WI38 (cell line): ENCODE measurements around the gene SH3TC1.

Experiments
- H3K4me3 ChIP-seq: 2 replicates; pipeline ENCODE4 v1.5.1; 2011; ENCODE audit warnings: low read depth, mild to moderate bottlenecking, control low read depth, low read length
- TF ChIP-seq, protein P1 (sequence below): IDR thresholded peaks from 2 replicates; pipeline ENCODE4 v1.5.1; 2012; ENCODE audit warnings: low read depth, mild to moderate bottlenecking, control low read depth, low read length

Gene SH3TC1

DNA sequence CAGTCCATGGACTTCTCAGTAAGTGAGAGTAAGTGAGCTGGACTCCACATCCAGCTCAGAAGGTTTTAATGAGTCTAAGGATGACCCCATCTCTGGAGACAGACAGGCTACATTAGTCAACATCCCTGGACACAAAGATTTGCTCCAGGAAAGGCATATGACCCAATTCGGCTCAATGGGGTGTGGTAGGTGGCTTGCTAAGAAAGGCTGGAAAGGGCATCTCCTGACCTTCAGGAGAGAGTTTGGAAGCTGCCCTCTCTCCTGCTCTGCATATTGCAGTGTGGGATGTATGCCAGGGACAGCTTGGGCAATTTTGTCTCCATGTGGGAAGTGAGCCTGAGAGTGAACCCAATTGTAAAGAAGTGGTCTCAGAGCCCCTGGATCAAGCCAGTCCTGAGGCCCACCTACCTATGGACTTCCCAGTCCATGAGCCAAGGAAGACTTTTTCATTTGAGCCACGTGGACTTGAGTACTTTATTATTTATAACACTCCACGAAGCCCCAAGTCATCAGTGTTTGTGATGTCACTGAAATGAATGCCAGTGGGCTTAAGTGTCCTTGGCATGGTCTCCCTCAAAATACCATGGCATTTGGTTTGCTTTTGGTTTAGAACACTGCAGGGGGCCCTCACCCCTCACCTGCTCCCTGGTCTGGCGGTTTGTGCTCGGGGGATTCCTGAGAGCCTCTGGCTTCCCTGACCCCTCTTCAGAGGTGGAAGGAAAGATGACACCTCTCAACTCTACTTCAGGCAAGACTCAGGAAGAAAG is 30.1 kb upstream of the SH3TC1 start:
- TF ChIP-seq, protein P1, sequence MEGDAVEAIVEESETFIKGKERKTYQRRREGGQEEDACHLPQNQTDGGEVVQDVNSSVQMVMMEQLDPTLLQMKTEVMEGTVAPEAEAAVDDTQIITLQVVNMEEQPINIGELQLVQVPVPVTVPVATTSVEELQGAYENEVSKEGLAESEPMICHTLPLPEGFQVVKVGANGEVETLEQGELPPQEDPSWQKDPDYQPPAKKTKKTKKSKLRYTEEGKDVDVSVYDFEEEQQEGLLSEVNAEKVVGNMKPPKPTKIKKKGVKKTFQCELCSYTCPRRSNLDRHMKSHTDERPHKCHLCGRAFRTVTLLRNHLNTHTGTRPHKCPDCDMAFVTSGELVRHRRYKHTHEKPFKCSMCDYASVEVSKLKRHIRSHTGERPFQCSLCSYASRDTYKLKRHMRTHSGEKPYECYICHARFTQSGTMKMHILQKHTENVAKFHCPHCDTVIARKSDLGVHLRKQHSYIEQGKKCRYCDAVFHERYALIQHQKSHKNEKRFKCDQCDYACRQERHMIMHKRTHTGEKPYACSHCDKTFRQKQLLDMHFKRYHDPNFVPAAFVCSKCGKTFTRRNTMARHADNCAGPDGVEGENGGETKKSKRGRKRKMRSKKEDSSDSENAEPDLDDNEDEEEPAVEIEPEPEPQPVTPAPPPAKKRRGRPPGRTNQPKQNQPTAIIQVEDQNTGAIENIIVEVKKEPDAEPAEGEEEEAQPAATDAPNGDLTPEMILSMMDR: no peak
- H3K4me3 ChIP-seq: no peak overlapping the region

DNA sequence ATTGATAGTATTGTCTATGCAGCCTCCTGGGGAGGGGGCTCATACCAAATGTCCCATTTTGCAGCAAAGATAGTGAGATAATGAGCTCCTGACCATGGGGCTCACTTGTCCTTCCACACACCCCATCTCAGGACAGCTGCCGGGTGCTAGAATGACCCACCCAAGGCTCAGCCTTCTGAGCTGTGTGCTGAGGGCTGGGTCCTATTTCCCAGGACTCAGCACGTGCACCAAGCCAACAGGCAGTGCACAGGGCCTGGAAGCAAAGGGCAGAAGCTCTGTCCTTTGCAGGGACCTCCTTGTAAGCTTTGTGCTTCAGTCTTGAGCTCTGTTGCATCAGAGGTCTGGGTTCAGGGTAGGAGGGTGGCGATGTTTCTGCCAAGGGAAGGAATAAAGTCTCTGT is 29.3 kb upstream of the SH3TC1 start:
- TF ChIP-seq, protein P1: no peak
- no peak overlapping the region for H3K4me3 ChIP-seq

DNA sequence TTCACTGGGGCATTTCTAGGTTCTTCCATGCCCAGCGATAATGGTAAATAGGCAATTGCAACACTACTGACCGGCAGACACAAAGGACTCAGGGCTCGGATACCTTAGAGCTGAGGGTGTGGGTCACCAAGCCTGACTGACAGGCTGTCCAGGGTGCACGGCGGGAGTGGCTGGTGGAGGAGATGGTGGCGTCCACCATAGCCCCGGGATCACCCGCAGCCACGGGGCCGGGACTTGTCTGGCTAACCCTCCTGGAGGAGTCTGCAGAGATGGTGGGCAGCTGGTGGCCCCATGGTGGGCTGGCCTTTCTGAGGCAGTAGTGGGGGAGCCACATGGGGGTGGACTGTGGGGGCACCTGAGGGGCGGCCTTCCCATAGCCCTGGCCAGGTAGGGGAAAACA is 28.7 kb upstream of the SH3TC1 start:
- TF ChIP-seq, protein P1: no peak
- H3K4me3 ChIP-seq: no peak overlapping the region

DNA sequence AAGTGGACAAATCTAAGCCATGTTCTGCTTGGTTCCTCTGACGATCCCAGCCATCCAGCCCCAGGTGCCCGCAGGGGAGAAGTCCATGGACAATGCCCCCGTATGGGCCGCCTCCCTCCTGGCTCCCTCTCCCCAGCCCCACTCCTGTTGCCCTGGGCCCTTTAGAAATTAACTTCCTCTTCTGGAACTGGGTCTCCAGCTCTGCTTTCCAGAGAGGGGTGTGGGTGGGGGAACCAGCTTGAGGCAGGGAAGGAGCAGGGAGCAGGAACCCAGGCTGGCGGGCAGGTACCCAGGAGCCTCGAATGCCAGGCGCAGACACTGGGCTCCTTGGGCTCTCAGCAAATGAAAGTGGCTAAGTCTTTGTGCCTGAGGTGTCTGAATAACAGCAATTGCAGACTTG is 27.8 kb upstream of the SH3TC1 start:
- no peak overlapping the region for H3K4me3 ChIP-seq
- TF ChIP-seq, protein P1: no peak

DNA sequence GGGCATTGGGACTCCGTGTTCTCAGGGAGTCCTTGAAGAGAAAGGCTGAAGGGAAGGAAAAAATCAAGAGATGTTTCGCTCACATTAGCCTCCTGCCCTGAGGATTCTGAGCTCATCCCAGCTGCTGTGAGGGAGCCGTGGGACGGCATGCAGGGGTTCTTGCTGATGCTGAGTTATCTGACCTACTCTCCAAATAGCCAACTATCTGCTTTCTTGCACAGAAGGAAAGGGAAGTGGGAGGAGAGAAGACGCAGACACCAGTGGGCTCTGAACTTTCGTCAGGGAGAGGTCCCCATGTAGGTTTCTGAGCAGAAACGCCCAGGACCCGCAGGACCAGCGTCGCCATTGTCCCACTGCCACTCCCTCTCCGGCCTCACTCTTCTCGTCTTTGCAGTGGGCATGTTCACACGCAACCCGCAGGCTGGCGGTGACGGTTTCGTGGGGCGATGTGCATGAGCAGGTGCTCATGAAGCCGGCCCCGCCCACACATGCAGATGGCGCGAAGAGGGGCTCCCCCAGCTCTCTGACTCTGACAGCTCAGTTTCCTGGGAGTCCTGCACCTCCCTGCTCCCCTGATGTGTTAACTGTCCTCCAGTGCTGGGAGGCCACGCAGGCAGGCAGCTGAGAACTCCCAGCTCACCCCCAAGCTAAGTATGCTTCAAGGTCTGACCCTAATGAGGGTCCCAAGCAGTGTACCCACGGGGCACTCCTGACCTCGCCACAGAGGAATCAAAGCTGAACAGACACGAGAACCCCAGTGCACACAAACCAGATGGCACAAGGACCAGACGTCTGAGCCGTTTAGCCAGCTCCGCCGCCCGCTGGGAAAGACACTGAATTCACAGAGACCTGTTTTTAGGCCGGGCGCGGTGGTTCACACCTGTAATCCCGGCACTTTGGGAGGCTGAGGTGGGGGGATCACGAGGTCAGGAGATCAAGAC is 26.8 kb upstream of the SH3TC1 start:
- no peak overlapping the region for H3K4me3 ChIP-seq
- TF ChIP-seq, protein P1: no peak

DNA sequence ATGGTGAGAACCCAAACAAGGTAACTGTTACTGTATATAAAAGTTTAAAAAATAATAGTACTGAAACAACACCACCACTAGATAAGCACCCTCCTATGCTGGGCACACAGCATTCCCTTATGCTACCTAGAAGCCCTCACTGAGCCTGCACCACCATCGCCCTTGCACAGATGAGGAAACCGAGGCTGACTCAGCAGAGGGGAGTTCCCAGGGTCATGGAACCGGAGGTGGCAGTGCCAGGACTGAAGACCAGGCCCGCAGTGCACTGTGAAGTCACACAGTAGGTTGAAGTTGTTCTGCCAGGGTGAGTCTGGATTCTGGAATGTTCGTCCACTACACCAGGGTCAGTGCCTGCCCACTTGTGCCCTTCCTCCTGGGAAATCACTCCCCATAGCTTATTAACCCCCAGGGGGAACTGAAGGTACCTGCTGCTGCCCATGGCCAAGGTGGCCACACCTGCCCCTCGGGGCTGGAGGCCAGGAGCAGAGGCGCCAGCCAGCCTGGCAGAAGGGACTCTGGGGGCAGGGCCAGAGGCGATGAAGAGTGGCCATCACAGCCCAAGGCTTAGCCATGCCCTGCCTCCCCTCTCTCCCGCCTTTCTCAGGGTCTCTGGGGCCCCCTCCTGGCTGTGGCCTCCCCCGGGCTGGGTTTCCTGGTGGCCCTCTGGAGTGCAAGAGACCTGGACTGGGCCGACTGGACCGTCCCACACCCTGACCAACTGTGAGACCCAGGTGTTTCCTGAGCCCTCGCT is 25.4 kb upstream of the SH3TC1 start:
- TF ChIP-seq, protein P1: no peak
- H3K4me3 ChIP-seq: no peak overlapping the region
